ENCODE results near the gene RDH16.
A peak's percentile ranks its signal among the peaks of the same experiment; 100 is the strongest.

The RDH16 gene

DNA sequence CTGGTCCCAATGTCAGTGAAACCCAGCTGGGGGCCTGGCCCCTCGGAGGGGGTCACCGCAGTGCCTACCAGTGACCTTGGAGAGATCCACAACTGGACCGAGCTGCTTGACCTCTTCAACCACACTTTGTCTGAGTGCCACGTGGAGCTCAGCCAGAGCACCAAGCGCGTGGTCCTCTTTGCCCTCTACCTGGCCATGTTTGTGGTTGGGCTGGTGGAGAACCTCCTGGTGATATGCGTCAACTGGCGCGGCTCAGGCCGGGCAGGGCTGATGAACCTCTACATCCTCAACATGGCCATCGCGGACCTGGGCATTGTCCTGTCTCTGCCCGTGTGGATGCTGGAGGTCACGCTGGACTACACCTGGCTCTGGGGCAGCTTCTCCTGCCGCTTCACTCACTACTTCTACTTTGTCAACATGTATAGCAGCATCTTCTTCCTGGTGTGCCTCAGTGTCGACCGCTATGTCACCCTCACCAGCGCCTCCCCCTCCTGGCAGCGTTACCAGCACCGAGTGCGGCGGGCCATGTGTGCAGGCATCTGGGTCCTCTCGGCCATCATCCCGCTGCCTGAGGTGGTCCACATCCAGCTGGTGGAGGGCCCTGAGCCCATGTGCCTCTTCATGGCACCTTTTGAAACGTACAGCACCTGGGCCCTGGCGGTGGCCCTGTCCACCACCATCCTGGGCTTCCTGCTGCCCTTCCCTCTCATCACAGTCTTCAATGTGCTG, 38.0 kb upstream of the RDH16 start:
- TF ChIP-seq, protein P1, sequence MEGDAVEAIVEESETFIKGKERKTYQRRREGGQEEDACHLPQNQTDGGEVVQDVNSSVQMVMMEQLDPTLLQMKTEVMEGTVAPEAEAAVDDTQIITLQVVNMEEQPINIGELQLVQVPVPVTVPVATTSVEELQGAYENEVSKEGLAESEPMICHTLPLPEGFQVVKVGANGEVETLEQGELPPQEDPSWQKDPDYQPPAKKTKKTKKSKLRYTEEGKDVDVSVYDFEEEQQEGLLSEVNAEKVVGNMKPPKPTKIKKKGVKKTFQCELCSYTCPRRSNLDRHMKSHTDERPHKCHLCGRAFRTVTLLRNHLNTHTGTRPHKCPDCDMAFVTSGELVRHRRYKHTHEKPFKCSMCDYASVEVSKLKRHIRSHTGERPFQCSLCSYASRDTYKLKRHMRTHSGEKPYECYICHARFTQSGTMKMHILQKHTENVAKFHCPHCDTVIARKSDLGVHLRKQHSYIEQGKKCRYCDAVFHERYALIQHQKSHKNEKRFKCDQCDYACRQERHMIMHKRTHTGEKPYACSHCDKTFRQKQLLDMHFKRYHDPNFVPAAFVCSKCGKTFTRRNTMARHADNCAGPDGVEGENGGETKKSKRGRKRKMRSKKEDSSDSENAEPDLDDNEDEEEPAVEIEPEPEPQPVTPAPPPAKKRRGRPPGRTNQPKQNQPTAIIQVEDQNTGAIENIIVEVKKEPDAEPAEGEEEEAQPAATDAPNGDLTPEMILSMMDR (IDR thresholded peaks at IDR 0.05; ENCODE audit: low read depth, low read length): no peak
- no peak overlapping the region for H3K4me3 ChIP-seq (replicated peaks in 1 of 2; ENCODE audit: low read depth in 2 of 2, low read length in 2 of 2)
- DNase-seq (ENCODE audit: low read depth in 2 of 2): no peak

DNA sequence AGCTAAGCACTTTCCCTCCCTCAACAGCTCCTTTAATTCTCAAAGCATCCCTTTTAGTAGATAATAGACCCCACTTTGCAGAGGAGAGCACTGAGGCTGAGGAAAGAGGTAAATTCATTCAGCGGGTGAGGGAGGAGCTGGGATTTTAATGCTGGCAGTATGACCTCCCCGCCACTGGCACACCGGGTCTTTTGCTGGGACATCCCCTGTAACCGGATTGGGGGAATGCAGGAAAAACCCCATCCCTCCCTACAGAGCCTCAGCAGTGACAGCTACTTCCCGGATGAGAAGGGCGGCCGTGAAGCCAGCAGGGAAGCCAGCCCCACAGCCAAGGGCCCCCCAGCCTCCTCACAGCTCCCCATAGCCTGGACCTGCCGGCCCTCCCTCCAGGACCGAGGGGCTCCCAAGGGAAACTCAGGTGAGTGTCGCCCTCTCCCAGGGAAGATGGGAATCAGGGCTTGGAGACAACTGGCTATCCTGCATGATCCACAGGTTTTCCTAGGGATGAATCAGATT, 36.9 kb upstream of the RDH16 start:
- no peak for DNase-seq (ENCODE audit: low read depth in 2 of 2)
- TF ChIP-seq, protein P1 (IDR thresholded peaks at IDR 0.05; ENCODE audit: low read depth, low read length): no peak
- H3K4me3 ChIP-seq (replicated peaks in 1 of 2; ENCODE audit: low read depth in 2 of 2, low read length in 2 of 2): no peak overlapping the region

DNA sequence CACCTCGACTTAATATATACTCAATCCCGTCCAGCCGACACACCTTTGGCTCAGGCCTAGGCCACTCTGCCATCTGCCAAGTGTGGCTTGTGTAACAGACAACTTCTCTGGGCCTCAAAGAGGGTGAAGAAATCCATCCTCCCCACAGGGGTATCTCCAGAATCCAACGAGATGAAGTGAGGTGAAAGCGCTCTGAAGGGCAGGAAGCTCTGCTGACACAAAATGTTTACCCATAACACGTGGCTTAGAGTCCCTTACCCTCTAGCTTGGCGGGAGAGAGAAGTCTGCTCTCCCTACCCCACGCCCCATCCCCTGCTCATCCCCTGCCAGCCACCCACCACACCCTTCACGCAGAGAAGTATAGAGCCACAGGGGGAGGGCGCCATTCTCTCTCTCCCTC, 35.9 kb upstream of the RDH16 start:
- TF ChIP-seq, protein P1 (IDR thresholded peaks at IDR 0.05; ENCODE audit: low read depth, low read length): no peak

DNA sequence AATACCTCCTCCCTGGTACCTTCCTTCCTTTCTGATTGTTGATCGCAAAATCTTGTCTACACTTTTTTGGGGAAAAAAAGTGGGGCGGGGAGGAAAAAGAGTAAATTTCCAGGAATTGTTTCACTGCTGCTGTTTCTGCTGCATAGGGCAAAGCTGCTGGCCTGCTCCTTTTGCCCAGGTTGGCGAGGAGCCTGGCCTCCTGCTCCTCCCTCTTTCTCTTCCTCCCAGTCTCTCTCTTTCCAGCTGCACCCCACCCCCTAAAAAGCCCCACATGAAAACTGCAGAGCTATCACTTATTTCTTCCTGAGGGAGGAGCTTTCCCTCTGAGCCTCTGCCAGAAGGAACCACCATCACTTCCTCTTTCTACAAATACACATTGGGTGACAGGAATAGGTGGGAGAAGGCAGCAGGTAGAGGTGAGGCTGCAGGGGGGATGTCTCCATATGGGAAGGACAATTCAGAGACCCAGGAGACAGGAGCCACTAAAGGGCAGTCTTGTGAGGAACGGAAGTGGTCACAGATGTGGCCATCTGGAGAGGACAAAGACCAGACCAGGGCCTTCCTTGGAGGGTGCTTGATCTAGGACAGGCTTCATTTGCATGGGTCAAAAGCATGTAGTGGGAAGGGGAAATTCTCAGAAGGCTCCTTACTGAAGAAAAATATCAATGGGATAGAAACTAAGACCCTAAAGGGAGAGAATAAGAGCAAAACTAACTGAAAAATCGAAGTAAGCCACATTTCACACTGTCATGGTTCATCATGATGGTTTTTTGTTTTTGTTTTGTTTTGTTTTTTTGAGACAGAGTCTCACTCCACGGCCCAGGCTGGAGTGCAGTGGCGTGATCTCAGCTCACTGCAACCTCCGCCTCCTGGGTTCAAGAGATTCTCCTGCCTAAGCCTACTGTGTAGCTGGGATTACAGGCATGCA, 34.2 kb upstream of the RDH16 start:
- H3K4me3 ChIP-seq (replicated peaks in 1 of 2; ENCODE audit: low read depth in 2 of 2, low read length in 2 of 2): no peak overlapping the region
- TF ChIP-seq, protein P1 (IDR thresholded peaks at IDR 0.05; ENCODE audit: low read depth, low read length): no peak
- DNase-seq (ENCODE audit: low read depth in 2 of 2): peak in 1 of 2 donors; percentile 69

More for the DNA sequence above, 35.9 kb upstream of the RDH16 start:
- H3K4me3 ChIP-seq (replicated peaks in 1 of 2; ENCODE audit: low read depth in 2 of 2, low read length in 2 of 2): no peak overlapping the region
- DNase-seq (ENCODE audit: low read depth in 2 of 2): no peak

DNA sequence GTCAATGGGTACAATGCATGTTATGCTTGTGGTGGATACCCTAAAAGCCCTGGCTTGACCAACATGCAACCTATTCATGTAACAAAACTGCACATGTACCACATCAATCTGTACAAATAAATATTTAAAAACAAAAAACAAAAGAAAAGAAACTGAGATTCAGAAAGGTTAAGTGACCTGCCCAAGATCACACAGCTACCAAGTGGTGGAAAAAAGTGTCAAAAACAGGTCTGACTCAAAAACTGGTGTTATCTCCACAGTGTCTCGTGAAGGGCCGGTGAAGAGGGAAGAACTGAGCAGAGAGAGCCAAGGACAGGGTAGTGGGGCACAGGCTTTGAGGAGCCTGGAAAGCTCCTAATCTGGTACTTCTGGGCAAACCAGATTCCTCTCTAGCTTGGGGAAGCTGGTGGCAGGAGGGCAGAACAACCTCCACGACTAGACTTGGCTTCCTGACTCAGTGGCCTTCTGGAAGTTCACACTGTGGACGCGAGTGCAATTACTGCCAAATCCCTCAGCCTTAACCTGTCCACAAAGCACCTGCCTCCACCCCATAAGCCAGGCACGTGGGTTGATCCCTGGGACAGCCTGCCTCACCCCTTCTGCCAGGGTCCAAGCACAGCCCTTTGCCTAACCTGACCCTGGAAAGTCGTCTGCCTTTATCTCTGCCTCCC, 33.4 kb upstream of the RDH16 start:
- TF ChIP-seq, protein P1 (IDR thresholded peaks at IDR 0.05; ENCODE audit: low read depth, low read length): no peak

DNA sequence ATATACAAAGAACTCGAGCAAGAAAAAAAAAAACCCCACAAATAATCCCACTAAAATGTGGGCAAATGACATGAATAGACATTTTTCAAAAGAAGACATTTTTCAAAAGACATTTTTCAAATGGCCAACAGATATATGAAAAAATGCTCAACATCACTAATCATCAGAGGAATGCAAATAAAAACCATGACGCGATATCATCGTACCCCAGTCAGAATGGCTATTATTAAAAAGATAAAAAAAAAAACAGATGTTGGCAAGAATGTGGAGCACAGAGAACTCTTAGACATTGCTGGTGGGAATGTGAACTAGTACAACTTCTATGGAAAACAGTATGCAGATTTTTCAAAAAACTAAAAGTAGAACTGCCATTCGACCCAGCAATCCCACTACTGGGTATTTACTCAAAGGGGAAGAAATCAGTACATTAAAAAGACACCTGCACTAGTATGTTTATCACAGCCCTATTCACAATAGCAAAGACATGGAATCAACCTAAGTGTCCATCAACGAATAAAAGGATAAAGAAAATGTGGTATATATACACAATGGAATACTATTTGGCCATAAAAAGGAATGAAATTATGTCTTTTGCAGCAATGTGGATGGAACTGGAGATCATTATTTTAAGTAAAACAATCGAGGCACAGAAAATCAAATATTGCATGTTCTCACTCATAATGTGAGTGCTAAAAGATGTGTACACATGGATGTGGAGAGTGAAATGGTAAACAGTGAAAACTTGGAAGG, 32.6 kb upstream of the RDH16 start:
- DNase-seq (ENCODE audit: low read depth in 2 of 2): no peak
- TF ChIP-seq, protein P1 (IDR thresholded peaks at IDR 0.05; ENCODE audit: low read depth, low read length): no peak
- H3K4me3 ChIP-seq (replicated peaks in 1 of 2; ENCODE audit: low read depth in 2 of 2, low read length in 2 of 2): no peak overlapping the region

More for the DNA sequence above, 33.4 kb upstream of the RDH16 start:
- no peak for DNase-seq (ENCODE audit: low read depth in 2 of 2)
- no peak overlapping the region for H3K4me3 ChIP-seq (replicated peaks in 1 of 2; ENCODE audit: low read depth in 2 of 2, low read length in 2 of 2)
